NCI-H1417 treated with DMSO at 0.1 percent for 48 hours (cell line): ENCODE data around the gene AP3B1.
"Not testable (repeated sequence)": the region's sequence is repeated elsewhere in the genome, so short reads cannot be mapped to it uniquely, and the experiment has no call there.

ENCODE experiments used
- DNase-seq: peaks from one replicate; lab custom pipeline; 2025; lab: John Stamatoyannopoulos, UW

AP3B1 gene

GRCh38 chr5:78242001-78242400 is 52.5 kb downstream of the AP3B1 start:
- no peak for DNase-seq

DNA sequence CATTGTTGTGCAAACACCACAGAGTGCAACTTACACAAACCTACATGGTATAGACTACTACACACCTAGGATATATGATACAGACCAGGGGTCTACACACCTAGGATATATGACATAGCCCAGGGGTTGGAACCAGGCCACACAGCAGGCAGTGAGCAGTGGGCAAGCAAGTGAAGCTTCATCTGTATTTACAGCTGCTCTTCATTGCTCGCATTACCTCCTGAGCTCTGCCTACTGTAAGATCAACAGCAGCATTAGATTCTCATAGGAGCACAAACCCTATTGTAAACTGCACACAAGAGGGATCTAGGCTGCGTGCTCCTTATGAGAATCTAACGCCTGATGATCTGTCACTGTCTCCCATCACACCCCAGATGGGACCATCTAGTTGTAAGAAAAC is 56.6 kb downstream of the AP3B1 start:
- DNase-seq, result no peak

DNA sequence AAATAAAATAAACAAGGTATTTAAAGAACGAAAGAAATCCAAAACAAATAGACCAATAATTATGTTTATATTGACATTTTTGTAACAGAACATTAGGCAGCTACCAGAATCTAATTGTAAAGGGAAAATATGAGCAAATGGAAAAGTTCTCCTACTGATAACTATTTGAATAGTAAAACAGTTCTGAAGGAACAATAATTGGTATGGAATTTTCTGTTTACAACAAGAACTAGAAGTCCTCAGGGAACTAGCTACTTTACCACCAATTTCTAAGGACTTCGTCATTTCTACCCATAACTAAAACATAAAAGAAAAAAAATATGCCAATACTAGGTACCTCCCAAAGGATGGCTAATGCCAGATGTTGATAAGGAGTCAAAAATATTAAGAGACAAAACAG is 58.5 kb downstream of the AP3B1 start:
- DNase-seq, result no peak

GRCh38 chr5:78235289-78235688 is 59.2 kb downstream of the AP3B1 start:
- no peak for DNase-seq

DNA sequence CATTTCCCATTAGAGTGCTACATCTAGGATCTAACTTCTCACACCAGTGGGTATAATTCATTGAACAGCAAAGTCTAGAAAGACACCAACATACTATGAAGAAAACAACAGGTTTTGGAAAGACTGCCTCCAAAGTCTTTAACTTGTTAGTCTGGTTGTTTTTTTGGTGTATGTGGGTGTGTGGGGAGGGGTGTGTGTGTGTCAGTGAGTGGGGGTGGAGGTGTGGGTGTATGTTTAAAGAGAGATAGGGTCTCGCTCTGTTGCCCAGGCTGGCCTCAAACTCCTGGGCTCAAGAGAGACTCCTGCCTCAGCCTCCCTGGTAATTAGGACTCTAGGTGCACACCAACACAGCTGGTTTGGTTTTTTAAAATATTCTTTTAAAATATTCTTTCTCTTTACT is 59.7 kb downstream of the AP3B1 start:
- no peak for DNase-seq

DNA sequence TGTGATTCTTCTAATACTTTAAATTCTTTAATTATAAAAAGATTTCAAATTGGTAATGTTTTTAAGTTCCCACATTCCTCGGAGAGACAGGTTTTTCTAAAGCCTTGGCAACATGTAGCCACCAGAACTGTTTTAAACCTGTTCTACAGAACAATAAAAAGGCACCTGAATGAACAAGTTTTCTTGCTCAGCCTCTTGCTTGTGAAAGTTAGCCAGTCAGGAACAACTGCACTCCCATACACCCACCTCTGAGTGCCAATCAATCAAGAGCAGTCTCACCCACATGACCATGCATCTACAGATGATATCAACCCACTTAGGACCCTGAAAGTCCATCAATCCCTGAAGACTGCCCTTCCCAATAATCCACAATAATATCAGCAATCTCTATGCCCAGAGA is 62.3 kb downstream of the AP3B1 start:
- no peak for DNase-seq

DNA sequence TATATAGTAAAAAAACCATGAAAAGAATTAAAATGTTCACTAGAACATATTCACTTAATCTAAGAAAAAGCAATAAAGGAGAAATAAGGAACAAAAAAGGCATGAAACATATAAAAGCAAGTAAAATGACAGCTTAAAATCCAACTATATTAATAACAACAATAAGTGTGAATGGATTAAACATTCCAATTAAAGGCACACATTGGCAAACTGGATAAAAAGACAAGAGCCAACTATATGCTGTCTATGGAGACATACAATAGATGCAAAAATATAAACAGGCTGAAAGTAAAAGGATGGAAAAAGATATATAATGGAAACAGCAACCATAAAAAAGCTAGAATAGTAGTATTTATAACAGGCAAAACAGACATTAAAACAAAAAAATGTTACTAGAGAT is 70.1 kb downstream of the AP3B1 start:
- DNase-seq, result no peak

- no peak for DNase-seq
Measured at GRCh38 chr5:78221964-78222451, 72.5 kb downstream of the AP3B1 start.

- DNase-seq, result no peak
Measured at GRCh38 chr5:78221467-78221866, 73.0 kb downstream of the AP3B1 start.

GRCh38 chr5:78215972-78216371 is 78.5 kb downstream of the AP3B1 start:
- DNase-seq, result no peak

DNA sequence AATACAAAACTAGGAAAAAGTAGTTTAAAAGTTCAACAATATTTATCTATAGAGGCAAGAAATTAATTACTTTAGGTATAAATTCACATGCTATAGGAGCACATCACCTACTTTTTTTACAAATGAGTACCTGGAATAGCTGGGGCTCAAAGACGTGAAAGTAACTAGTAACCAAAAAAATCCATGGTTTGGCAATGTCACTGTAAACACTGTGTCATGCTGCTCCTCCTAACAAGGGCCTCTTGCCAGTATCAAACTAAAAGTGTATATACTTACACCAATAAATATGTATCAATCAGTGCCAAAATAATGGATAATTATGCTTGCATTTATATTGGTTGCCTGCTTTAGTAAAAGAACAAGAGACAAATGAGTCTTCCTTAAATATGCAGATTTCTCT is 78.9 kb downstream of the AP3B1 start:
- DNase-seq, result no peak

- no peak for DNase-seq
Measured at GRCh38 chr5:78213799-78214198, 80.7 kb downstream of the AP3B1 start.

DNA sequence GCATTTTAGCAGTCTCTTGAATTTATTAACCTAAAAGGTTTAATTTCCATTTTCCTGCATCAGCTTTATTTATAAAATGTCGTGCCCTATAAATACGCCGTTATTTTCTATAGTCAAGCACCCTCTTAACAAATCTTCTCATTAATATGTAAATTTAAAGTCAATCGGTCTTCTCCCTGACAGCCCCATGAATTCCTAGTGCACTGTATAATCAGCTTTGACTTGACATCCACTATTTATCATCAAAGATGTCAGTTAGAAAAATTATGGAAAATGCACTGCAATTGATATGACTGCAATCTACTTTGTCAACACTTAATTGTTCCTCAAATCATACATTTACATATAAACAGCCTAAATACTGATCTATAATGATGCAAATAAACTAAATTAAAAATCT is 83.4 kb downstream of the AP3B1 start:
- DNase-seq, result no peak

GRCh38 chr5:78204241-78204640 is 90.3 kb downstream of the AP3B1 start:
- no peak for DNase-seq

DNA sequence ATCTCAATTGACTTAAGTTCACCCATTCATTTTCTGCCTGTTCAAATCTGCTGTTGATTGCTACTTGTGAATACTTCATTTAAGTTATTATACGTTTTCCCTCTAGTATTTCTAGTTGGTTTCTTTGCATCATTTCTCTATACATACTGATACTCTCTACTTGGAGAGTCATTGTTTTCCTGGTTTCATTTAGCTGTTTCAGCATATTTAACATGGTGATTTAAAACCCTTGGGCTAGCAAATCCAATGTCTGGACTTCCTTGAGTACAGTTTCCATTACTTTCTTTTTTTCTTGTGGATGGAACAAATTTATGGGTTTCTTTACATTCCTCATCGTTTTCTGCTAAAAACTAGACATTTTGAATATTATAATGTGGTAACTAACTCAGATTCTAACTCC is 90.7 kb downstream of the AP3B1 start:
- no peak for DNase-seq

DNA sequence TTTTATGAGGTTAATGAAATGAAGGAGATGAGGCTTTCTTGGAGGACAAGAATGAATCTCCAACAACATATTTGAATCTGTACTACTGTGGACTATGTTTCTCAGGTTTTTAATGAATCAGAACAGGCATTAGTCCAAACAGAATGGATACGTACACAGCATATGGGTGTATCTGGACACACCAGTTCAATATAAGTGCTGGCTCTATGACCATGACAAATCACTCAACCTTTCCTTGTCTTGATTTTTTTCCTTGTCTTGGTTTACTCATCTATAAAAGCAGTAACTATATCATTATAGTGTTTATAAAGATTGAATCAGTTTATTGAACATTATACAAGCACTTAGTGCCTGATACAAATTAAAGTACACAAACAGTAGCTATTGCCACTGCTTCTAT is 104.1 kb downstream of the AP3B1 start:
- DNase-seq, result no peak

DNA sequence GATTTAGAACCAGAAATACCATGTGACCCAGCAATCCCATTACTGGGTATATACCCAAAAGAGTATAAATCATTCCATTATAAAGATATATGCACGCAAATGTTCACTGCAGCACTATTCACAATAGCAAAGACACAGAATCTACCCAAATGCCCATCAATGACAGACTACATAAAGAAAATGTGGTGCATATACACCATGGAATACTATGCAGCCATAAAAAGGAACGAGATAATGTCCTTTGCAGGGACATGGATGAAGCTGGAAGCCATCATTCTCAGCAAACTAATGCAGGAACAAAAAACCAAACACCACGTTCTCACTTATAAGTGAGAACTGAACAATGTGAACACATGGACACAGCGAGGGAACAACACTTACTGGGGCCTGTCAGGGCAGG is 105.8 kb downstream of the AP3B1 start:
- DNase-seq, result not testable (repeated sequence)

DNA sequence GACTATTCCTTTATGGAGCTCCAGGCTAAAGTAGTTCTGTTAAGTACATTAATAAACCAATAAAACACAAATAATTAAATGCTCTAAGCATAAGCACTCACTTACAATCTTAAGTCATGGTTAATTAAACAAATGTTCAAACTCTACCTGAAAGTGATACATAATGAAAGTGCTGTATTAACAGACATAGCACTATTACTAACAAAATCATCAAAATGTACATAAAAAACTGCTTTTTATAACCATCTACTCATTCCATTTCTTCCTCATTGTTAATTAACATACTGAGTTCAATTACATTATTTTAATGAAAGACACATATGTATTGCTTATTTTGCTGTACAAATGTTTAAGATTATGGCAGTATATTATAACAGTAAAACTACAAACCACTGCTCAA is 107.3 kb downstream of the AP3B1 start:
- DNase-seq, result no peak

DNA sequence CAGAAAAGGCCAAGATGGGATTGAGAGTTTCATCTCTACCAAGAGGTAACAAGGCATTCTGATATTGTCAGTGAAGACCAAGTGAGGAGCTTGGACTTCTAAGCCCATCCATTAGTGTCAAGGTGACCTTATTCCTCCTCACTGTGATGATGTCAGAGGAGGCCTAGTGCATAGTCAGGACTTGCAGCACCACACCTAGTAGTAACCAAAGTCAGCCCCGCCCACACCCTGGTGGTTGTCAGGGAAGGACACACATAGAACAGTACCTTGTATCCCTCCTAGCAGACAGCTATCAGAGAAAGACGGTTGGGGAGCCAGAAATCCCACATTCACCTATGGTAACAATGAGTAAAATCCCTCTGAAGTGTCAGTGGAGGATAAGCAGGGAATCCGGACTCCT is 111.7 kb downstream of the AP3B1 start:
- DNase-seq, result no peak

DNA sequence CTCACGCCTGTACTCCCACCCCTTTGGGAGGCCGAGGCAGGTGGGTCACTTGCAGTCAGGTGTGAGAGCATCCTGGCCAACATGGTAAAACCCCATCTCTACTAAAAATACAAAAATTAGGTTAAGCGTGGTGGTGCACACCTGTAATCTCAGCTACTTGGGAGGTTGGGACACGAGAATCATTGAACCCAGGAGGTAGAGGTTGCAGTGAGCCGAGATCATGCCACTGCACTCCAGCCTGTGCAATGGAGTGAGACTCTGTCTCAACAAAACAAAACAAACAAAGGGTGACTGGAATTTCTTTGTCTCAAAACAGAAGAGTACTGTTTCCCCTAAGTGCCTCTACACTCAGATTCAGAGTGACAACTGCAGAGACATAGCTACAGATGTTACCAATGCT is 116.1 kb downstream of the AP3B1 start:
- DNase-seq, result no peak

DNA sequence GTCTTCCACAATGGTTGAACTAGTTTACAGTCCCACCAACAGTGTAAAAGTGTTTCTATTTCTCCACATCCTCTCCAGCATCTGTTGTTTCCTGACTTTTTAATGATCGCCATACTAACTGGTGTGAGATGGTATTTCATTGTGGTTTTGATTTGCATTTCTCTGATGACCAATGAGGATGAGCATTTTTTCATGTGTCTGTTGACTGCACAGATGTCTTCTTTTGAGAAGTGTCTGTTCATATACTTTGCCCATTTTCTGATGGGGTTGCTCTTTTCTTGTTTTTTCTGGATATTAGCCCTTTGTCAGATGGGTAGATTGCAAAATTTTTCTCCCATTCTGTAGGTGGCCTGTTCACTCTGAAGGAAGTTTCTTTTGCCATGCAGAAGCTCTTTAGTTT is 124.2 kb downstream of the AP3B1 start:
- not testable (repeated sequence) for DNase-seq

DNA sequence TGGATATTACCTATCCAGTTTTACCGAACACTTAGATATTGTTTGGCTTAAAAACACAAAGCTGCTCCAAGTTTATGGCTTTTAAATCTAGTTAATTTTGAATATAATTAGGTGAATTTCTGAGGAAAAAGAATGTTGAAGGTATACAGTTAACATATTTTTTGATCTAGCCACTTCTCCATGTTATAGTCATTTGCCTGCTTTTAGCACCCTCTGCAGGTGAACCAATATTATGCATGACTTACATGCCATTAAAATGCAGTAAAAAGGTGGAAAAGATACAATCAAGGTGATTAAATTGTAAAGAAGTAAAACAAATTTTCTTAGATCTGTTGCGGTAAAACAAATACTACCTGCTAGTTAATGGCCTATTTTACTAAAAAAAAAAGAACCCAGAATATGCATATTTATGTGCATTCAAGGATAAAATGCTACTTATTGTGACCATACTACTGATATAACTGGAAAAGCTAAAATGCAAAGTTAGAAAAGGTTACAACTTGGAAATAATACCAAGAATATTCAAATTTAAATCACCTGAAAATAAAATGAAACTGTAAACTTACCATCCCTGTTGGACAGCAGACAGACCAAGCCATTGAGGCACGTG is 132.1 kb downstream of the AP3B1 start:
- DNase-seq, result peak; percentile 1

DNA sequence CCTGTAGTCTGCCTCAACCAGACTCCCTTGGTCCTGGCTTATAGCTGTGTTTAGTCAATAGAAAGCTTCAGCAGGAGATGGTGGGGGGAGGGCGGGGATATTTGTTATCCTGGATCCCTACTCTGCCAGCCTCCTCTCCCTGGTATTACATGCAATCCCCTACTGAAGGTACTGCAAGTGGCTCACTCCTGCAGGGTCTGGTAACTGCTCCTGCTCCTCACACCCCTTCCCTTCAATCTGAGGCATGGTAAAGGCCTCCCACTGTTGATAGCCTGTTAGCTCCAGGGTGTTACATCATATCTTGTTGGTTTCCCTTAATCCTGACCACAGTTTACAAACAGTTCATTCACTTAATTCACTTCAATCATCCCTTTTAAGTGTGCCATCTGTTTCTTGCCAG is 137.5 kb downstream of the AP3B1 start:
- DNase-seq, result no peak

DNA sequence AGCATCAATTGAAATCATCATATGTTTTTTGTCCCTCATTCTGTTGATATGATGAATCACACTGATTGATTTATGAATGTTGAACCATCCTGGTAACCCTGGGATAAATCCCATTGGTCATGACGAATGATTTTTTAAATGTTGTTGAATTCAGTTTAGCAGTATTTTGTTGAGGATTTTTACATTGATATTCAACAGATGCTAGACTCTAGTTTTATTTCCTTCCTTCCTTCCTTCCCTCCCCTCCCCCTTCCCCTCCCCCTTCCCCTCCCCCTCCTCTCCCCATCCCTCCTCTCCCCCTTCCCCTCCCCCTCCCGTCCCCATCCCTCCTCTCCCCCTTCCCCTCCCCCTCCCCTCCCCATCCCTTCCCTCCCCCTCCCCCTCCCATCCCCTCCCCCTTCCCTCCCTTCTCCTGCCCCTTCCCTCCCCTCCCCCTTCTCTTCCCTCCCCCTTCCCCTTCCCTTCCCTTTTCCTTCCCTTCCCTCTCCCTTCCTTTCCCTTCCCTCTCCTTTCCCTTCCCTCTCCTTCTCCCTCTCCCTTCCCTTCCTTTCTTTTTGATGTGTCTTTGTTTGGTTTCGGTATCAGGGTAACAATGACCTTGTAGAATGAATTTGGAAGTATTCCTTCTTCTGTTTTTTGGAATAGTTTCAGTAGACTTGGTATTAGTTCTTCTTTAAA is 142.8 kb downstream of the AP3B1 start:
- DNase-seq, result no peak
